ENCODE measurements around the gene PPT2.
A peak's percentile ranks its signal among the peaks of the same experiment; 100 is the strongest.

Gene PPT2

GRCh38 chr6:32175711-32176475 lies 22.0 kb downstream of the PPT2 start, which contains the start of gene AGPAT1:
Gene AGPAT1, minus strand, starts transcription at chr6:32176084. Its CDS starts 4,588 bp downstream, at chr6:32171496.
- DNase-seq (ENCODE audit: low read depth): peak; percentile 97
- H3K4me3 ChIP-seq (ENCODE audit: control insufficient read depth, low read depth, low read length): peak within 1 kb of the TSS; percentile 94
- TF ChIP-seq CTCF (conservative IDR thresholded peaks at IDR 0.05; ENCODE audit: control insufficient read depth, insufficient read depth, low read depth, low read length): no peak

GRCh38 chr6:32176476-32177182 lies 22.7 kb downstream of the PPT2 start:
- TF ChIP-seq CTCF (conservative IDR thresholded peaks at IDR 0.05; ENCODE audit: control insufficient read depth, insufficient read depth, low read depth, low read length): no peak
- peak; percentile 85 for DNase-seq (ENCODE audit: low read depth)
- H3K4me3 ChIP-seq (ENCODE audit: control insufficient read depth, low read depth, low read length): peak overlapping the region; percentile 94

GRCh38 chr6:32177183-32177787 lies 23.3 kb downstream of the PPT2 start:
- peak overlapping the region; percentile 94 for H3K4me3 ChIP-seq (ENCODE audit: control insufficient read depth, low read depth, low read length)
- no peak for TF ChIP-seq CTCF (conservative IDR thresholded peaks at IDR 0.05; ENCODE audit: control insufficient read depth, insufficient read depth, low read depth, low read length)
- DNase-seq (ENCODE audit: low read depth): no peak

- H3K4me3 ChIP-seq (ENCODE audit: control insufficient read depth, low read depth, low read length): peak within 1 kb of the TSS; percentile 94
- no peak for TF ChIP-seq CTCF (conservative IDR thresholded peaks at IDR 0.05; ENCODE audit: control insufficient read depth, insufficient read depth, low read depth, low read length)
- DNase-seq (ENCODE audit: low read depth): peak; percentile 100
Measured at GRCh38 chr6:32177788-32178546, 24.0 kb downstream of the PPT2 start, which contains the start of gene RNF5. Gene RNF5, plus strand, starts transcription at chr6:32178405. Its CDS starts 107 bp downstream, at chr6:32178512.

GRCh38 chr6:32178547-32179440 lies 24.9 kb downstream of the PPT2 start:
- no peak for TF ChIP-seq CTCF (conservative IDR thresholded peaks at IDR 0.05; ENCODE audit: control insufficient read depth, insufficient read depth, low read depth, low read length)
- DNase-seq (ENCODE audit: low read depth): no peak
- peak overlapping the region; percentile 94 for H3K4me3 ChIP-seq (ENCODE audit: control insufficient read depth, low read depth, low read length)
